ENCODE data around the gene ABCC2. TPM values are rescaled to one million over a fixed set of nuclear protein-coding genes. Genes with fewer than 3 reads are reported as not detected.

ABCC2 gene
- total and polyA plus RNA-seq, 2 experiments from 2014 or later: 0.45 to 2.4 TPM

DNA sequence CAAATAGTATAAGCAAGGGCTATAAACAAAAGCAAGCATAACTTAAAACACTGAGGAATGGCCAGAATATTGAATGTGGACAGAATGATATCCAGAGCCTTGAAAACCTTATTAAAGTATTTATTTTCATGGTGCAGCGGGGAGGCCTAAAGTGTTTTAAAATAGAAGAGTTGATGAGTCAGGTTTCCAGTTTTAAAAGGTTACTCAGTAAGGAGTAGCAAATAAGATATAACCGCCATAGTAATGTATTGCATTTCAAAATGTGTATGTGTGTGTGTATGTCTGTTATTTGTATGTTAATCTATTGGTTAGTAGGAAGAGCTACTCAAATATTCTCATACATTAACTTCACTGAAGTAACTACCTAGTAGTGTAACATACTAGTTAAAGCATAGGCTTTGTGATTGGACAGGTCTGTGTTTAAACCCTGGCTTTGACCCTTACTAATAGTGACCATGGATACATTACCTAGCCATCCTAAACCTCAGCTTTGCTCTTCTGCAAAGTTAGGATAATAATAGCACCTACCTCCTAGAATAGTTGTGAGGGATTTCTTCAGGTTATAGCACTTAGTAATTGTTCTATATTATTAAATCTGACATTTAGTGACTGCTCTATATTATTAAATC lies 33.5 kb upstream of the ABCC2 start:
- no peak overlapping the region for H3K4me2 ChIP-seq
- no peaks in the 10 kb centered on the region for H3K9me2 ChIP-seq (ENCODE audit: insufficient read depth)
- H3K36me3 ChIP-seq (ENCODE audit: insufficient read depth): peaks cover 44% of the 10 kb centered on the region
- no peaks in the 10 kb centered on the region for H3K79me2 ChIP-seq (replicated peaks; ENCODE audit: insufficient read depth)
- no peaks in the 10 kb centered on the region for H3K4me1 Mint-ChIP-seq
- no peaks in the 10 kb centered on the region for H3F3A ChIP-seq (replicated peaks; ENCODE audit: low read depth)
- no peak overlapping the region for H3K4me3 Mint-ChIP-seq
- no peak overlapping the region for H3K4me3 ChIP-seq
- ATAC-seq (no peak), DNase-seq (ENCODE audit: low spot score) (no peak)
- no peaks in the 10 kb centered on the region for H3K9me3 Mint-ChIP-seq
- no peaks in the 10 kb centered on the region for H3K27me3 ChIP-seq (ENCODE audit: insufficient read depth)
- no peaks in the 10 kb centered on the region for H3K4me1 ChIP-seq (ENCODE audit: insufficient read depth)
- peaks cover 40% of the 10 kb centered on the region for H3K36me3 Mint-ChIP-seq (ENCODE audit: low read depth)
- H2AFZ ChIP-seq: no peak overlapping the region
- TF ChIP-seq POLR2AphosphoS5 (IDR thresholded peaks at IDR 0.05; ENCODE audit: low read depth): no peak
- TF ChIP-seq, protein P1, sequence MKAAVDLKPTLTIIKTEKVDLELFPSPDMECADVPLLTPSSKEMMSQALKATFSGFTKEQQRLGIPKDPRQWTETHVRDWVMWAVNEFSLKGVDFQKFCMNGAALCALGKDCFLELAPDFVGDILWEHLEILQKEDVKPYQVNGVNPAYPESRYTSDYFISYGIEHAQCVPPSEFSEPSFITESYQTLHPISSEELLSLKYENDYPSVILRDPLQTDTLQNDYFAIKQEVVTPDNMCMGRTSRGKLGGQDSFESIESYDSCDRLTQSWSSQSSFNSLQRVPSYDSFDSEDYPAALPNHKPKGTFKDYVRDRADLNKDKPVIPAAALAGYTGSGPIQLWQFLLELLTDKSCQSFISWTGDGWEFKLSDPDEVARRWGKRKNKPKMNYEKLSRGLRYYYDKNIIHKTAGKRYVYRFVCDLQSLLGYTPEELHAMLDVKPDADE (IDR thresholded peaks at IDR 0.05): no peak
- H4K20me1 ChIP-seq (replicated peaks; ENCODE audit: insufficient read depth): peaks cover 3% of the 10 kb centered on the region
- no peaks in the 10 kb centered on the region for H3K27me3 Mint-ChIP-seq (ENCODE audit: insufficient read depth, low read depth, poor library complexity)
- no peak overlapping the region for H3K27ac ChIP-seq (ENCODE audit: low read depth)
- no peak overlapping the region for H3K27ac Mint-ChIP-seq

GRCh38 chr10:99750641-99751040 lies 31.8 kb upstream of the ABCC2 start:
- Histone ChIP-seq H4K20me1 (replicated peaks; ENCODE audit: insufficient read depth) (peaks cover 3% of the 10 kb centered on the region), H3K9me2 (ENCODE audit: insufficient read depth) (no peaks in the 10 kb centered on the region), H3K79me2 (replicated peaks; ENCODE audit: insufficient read depth) (no peaks in the 10 kb centered on the region), H3K36me3 (ENCODE audit: insufficient read depth) (peaks cover 32% of the 10 kb centered on the region), H3K4me2 (no peak overlapping the region), H3K27me3 (ENCODE audit: insufficient read depth) (no peaks in the 10 kb centered on the region), H3K4me1 (ENCODE audit: insufficient read depth) (no peaks in the 10 kb centered on the region), H2AFZ (no peak overlapping the region), H3K27ac (ENCODE audit: low read depth) (no peak overlapping the region), H3K4me3 (no peak overlapping the region), H3F3A (replicated peaks; ENCODE audit: low read depth) (no peaks in the 10 kb centered on the region)
- DNase-seq (ENCODE audit: low spot score) (no peak), ATAC-seq (no peak)
- H3K27me3 Mint-ChIP-seq (ENCODE audit: insufficient read depth, low read depth, poor library complexity): no peaks in the 10 kb centered on the region
- H3K36me3 Mint-ChIP-seq (ENCODE audit: low read depth): peaks cover 42% of the 10 kb centered on the region
- no peaks in the 10 kb centered on the region for H3K9me3 Mint-ChIP-seq
- H3K4me1 Mint-ChIP-seq: no peaks in the 10 kb centered on the region
- H3K27ac Mint-ChIP-seq: no peak overlapping the region
- H3K4me3 Mint-ChIP-seq: no peak overlapping the region
- TF ChIP-seq EZH2 (IDR thresholded peaks at IDR 0.05; ENCODE audit: low read depth, unreplicated experiment) (no peak), REST (IDR thresholded peaks at IDR 0.05; ENCODE audit: unreplicated experiment) (no peak), ZNF114 (CRISPR knock-in tag; IDR thresholded peaks at IDR 0.05) (no peak), STAT1 (IDR thresholded peaks at IDR 0.05; ENCODE audit: unreplicated experiment) (no peak), JUNB (IDR thresholded peaks at IDR 0.05; ENCODE audit: unreplicated experiment) (no peak), EZH2phosphoT487 (IDR thresholded peaks at IDR 0.05; ENCODE audit: unreplicated experiment) (no peak), CREB1 (CRISPR knock-in tag; IDR thresholded peaks at IDR 0.05; ENCODE audit: low read depth) (no peak), ZNF331 (CRISPR knock-in tag; IDR thresholded peaks at IDR 0.05; ENCODE audit: low read depth) (no peak)
- TF ChIP-seq, protein P2, sequence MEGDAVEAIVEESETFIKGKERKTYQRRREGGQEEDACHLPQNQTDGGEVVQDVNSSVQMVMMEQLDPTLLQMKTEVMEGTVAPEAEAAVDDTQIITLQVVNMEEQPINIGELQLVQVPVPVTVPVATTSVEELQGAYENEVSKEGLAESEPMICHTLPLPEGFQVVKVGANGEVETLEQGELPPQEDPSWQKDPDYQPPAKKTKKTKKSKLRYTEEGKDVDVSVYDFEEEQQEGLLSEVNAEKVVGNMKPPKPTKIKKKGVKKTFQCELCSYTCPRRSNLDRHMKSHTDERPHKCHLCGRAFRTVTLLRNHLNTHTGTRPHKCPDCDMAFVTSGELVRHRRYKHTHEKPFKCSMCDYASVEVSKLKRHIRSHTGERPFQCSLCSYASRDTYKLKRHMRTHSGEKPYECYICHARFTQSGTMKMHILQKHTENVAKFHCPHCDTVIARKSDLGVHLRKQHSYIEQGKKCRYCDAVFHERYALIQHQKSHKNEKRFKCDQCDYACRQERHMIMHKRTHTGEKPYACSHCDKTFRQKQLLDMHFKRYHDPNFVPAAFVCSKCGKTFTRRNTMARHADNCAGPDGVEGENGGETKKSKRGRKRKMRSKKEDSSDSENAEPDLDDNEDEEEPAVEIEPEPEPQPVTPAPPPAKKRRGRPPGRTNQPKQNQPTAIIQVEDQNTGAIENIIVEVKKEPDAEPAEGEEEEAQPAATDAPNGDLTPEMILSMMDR (conservative IDR thresholded peaks at IDR 0.05; ENCODE audit: low read depth in 2 of 2): no peak
- TF ChIP-seq, protein P1 (IDR thresholded peaks at IDR 0.05): no peak

Measured in GM23338 (cell line).